ENCODE results near the gene MTLN.
"Not testable (repeated sequence)": the region's sequence is repeated elsewhere in the genome, so short reads cannot be mapped to it uniquely, and the experiment has no call there.

Gene MTLN, protein sequence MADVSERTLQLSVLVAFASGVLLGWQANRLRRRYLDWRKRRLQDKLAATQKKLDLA

DNA sequence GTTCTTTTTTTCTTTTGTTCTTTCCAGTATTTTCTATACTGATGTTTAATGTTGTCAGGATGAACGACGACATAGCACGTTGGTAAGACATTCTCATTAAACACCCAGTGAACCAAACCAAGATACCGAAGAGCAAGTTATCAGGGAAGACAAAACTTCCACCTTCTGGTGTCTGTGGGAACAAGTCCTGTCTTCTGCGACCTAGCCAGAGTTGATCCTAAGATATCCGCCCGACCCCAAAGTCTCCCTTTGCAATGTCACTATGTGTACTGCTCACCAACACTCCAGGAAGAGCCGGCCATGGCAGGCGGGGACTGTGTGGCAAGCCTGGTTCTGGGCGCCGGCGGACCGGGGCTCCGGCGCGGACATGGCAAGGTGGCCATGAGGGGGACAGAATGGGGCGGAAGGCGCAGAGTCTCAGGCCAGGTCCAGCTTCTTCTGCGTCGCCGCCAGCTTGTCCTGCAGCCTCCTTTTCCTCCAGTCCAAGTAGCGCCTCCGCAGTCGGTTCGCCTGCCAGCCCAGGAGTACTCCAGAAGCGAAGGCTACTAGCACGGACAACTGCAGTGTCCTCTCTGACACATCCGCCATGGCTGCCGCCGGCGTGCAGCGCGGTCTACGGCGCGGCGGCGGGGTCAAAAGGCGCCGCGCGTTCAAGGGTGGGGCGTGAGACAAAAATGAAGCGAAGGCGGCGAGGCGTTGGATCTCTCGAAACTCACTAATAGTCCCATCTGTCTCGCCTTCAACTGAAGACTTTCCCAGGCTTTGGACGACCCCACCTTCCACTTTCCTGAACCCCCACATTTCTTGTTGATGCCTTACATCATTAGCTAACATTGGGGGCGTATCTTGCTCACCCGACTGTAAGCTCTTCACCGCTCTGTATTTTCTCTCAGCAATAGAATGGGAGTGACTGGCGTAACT lies at the start of gene MTLN:
MTLN (minus strand) TSS at position 610 of the 921 bp plus-strand sequence; CDS start at position 588, 22 bp downstream.
- no peak for TF ChIP-seq JUND (IDR thresholded peaks at IDR 0.05; ENCODE audit: low read depth)
- in situ Hi-C loops (cut with HindIII; ENCODE audit: low pct_unique_long_range_greater_than_20kb, low sequenced_read_pairs) = no loop called here
- DNase-seq (ENCODE audit: low read depth in 1 of 2, low spot score in 1 of 2) = peak; percentile 31 to 66

DNA sequence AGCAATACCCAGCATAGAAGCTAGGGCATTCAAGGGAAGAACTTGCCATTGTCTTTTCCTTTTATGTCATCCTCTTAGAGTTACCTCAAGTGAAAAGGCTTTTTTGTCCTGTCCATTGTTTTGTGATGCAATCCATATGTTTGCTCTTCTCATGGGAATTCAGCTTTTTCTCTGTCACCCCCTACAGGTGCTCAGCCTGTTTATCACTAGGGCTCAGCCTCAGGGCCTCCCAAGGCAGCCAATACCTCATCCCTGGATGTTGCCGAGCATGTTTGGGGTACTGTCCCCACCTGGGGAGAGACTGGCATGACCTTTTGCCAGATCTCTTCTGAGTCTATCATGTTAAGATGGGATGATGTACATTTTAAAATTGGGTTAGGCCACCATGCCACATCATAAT lies 49.6 kb upstream of the MTLN start:
- DNase-seq (ENCODE audit: low read depth in 1 of 2, low spot score in 1 of 2); in situ Hi-C loops (cut with HindIII; ENCODE audit: low pct_unique_long_range_greater_than_20kb, low sequenced_read_pairs): not testable (repeated sequence)

DNA sequence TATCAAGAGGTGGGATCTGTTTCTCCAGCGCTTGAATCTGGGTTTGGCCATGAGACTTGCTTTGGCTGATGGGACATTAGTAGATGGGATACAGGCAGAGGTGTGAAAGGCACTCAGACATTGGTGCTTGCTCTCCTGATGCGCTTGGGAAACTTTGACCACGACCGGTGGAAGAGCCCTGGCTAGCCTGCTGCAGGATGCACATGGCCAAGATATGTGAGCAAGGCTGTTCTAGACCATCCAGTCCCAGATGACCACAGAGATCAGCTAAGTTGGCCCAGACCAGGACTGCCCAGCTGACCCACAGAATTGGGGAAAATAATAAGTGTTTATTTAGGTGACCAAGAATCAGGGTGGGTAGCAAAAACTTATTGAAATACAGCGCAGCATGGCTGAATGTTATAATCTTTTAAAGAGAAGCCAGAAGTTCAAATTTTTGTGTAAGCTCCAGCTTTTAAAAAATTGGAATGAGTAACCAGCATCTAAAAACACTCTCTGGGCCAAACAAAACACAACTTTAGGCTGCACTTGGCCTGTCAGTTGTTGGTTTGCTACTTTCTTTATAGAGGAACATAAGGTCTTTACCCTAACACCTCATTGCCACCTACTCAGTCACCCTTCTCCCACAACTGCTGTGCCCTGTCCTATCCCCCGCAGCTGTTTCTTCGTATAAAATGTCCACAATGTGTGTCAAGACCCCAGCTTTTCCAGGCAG lies 35.9 kb upstream of the MTLN start:
- in situ Hi-C loops (cut with HindIII; ENCODE audit: low pct_unique_long_range_greater_than_20kb, low sequenced_read_pairs); DNase-seq (ENCODE audit: low read depth in 1 of 2, low spot score in 1 of 2): not testable (repeated sequence)

DNA sequence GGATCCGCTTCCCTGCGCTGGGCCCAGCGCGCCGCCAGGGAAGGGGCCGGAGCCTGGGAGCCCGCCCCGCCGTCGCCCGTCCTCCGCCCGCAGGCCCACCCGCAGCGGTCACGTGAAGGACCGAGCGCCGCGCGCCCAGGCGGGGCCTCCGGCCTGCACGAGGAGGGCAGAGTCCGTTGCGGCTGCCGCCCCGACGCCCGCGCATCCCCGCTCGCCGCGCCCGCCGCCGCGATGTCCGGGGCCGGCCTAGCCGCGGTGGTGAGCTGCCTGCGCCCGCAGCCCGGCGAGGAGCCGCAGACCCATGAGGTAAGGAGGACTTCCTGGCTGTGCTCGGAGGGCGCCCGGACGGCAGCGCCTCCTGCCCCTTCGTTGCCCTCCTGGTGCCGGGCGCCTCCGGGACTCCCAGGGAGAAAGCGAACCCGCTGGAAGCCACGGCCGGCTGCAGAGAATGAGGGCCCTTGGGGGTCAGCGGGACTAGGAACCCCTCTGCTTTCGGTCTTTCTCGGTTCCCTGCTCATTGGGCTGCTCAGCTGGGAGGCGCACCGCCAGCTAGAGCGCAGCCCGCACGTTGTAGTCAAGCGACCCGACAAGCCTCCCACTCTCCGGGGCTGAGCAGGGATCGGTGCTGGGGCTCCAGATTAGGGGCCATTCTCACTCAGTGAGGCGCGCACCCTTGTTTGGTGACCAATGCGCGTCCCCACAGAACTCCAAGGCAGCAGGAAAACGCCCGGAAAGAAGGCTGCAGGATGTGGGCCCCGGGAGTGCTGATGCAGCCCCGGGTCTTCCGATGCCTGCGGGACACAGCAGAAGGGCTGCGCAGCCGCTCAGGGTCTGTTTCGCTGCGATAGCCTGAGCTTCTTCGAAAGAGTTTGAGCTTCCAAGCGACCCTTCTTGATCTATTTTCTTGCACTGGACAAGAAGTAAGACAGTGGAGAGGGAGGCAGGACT lies 33.4 kb upstream of the MTLN start:
- DNase-seq (ENCODE audit: low read depth in 1 of 2, low spot score in 1 of 2); in situ Hi-C loops (cut with HindIII; ENCODE audit: low pct_unique_long_range_greater_than_20kb, low sequenced_read_pairs): not testable (repeated sequence)

DNA sequence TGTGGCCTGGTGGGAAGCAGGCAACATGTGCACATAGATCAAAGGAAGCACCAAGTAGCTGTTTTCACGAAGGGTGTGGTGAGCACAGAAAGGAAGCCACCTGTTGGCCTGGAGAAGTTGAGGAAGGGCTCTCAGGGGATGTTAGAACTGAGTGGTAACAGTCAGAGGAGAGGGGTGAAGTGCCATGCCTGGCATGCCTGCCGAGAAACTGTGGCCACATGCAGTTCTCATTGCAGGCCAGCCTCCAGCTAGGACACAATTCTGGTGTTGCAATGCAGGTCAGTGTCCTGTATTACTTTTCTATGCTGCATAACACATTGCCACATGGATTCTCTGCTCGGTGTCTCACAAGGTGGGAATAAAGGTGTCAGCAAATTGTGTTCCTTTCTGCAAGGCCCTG lies 30.9 kb upstream of the MTLN start:
- DNase-seq (ENCODE audit: low read depth in 1 of 2, low spot score in 1 of 2); in situ Hi-C loops (cut with HindIII; ENCODE audit: low pct_unique_long_range_greater_than_20kb, low sequenced_read_pairs): not testable (repeated sequence)

DNA sequence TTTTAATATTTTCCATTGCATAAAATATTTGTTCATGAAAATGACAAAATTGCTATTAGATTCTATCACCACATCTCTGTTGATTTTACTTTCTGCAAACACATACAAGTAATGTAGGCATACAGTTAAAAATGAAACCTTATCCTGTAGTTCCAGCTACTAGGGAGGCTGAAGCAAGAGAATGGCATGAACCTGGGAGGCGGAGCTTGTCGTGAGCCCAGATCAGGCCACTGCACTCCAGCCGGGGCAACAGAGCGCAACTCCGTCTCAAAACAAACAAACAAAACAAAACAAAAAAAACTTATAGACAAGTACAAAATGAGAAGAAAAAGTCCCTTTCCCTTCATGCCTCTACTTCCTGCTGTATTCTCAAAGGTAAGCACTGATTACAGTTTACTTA lies 22.2 kb upstream of the MTLN start:
- in situ Hi-C loops (cut with HindIII; ENCODE audit: low pct_unique_long_range_greater_than_20kb, low sequenced_read_pairs); DNase-seq (ENCODE audit: low read depth in 1 of 2, low spot score in 1 of 2): not testable (repeated sequence)

DNA sequence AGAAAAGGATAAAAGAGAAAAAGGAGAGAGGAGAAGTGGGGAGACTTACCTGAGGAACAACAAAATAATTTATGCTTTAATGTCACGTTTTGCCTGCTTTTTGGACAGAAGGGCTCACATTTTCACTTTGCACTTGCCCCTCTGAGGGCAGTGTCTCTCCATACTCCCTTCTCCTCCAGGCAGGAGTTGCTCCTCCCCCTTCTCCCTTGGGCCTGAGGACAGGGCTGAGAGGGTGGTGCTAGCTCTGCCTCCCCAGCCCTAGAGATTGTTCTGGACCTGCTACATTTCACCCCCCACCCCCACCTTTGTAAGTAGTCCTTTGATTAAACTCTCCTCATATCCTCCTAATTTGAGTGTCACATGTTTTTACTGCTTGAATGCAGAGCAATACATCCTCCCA lies 17.5 kb upstream of the MTLN start:
- in situ Hi-C loops (cut with HindIII; ENCODE audit: low pct_unique_long_range_greater_than_20kb, low sequenced_read_pairs); DNase-seq (ENCODE audit: low read depth in 1 of 2, low spot score in 1 of 2): not testable (repeated sequence)

DNA sequence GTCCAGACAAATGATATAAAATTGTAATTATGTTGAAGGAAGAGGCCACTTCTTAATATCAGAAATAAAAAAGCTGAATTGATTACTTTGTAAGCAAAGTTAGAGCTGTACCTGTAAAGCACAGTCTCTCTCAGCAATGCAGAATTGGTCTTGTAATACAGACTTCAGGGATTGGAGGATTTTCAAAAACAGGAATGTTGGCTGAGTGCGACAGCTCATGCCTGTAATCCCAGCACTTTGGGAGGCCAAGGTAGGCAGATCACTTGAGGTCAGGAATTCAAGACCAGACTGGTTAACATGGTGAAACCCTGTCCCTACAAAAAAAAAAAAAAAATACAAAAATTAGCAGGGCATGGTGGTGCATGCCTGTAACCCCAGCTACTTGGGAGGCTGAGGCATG lies 10.3 kb upstream of the MTLN start:
- in situ Hi-C loops (cut with HindIII; ENCODE audit: low pct_unique_long_range_greater_than_20kb, low sequenced_read_pairs); DNase-seq (ENCODE audit: low read depth in 1 of 2, low spot score in 1 of 2): not testable (repeated sequence)

DNA sequence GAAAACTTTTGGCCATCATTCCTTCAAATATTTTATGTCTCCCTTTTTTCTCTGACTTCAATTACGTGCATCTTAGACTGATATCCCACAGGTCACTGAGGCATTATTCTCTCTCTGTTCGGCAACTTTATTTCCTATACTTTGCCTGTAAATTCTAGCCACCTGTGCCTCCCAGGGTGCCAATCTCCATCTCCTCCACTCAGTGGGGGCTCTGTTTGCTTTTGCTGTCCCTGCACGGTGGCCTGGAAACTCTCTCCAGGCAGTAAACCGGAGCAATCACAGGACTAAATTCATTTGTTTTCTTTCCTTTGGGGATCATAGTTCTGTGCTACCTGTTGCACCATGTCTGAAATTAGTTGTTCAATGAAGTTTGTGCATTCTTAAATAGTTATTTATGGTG lies 9.6 kb upstream of the MTLN start:
- no peak for DNase-seq (ENCODE audit: low read depth in 1 of 2, low spot score in 1 of 2)
- TF ChIP-seq JUND (IDR thresholded peaks at IDR 0.05; ENCODE audit: low read depth) = no peak
- in situ Hi-C loops (cut with HindIII; ENCODE audit: low pct_unique_long_range_greater_than_20kb, low sequenced_read_pairs) = no loop called here

DNA sequence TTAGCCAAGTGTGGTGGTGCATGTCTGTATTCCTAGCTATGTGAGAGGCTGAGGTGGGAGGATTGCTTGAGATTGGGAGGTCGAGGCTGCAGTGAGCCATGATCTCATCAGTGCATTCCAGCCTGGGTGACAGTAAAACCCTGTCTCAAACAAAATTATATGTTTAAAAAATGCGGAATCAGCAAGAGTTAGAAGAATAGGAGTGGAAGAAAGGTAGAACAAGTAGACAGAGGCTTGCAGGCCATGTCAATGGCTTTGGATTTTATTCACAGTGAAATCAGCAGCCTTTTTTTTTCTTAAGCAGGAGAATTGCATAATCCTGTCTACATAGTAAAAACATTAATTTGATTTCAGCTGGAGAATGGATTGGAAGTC lies 7.8 kb upstream of the MTLN start:
- no peak for DNase-seq (ENCODE audit: low read depth in 1 of 2, low spot score in 1 of 2)
- in situ Hi-C loops (cut with HindIII; ENCODE audit: low pct_unique_long_range_greater_than_20kb, low sequenced_read_pairs) = no loop called here
- no peak for TF ChIP-seq JUND (IDR thresholded peaks at IDR 0.05; ENCODE audit: low read depth)

DNA sequence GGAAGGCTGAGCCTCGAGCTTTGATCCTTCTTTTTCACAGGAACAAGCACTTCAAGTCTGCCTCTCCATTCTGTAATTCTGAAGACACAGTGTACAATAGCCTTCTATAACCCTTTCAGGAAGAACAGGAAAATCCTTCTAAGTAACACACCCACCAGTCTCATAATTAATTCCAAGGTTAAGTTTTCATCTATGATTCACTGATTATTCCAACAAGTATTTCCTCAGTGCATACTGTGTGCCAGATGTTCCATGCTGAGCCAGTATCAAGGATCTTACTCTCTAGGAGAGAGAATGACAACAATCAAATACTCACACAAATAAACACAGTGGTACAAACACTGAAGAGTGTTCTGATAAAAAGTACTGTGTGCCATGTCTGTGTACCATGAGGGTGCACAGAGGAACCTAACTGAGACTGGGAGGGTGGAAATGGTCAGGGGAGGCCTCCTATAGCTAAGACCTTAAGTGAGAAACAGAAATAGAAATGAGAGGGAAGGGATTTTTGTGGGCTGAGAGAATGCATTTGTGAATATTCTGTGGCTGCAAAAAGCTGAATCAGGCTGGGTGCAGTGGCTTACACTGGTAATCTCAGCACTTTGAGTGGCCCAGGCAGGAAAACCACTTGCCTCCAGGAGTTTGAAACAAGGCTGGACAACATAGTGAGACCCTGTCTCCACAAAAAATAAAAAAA lies 7.3 kb upstream of the MTLN start:
- no peak for TF ChIP-seq JUND (IDR thresholded peaks at IDR 0.05; ENCODE audit: low read depth)
- in situ Hi-C loops (cut with HindIII; ENCODE audit: low pct_unique_long_range_greater_than_20kb, low sequenced_read_pairs) = no loop called here
- no peak for DNase-seq (ENCODE audit: low read depth in 1 of 2, low spot score in 1 of 2)

DNA sequence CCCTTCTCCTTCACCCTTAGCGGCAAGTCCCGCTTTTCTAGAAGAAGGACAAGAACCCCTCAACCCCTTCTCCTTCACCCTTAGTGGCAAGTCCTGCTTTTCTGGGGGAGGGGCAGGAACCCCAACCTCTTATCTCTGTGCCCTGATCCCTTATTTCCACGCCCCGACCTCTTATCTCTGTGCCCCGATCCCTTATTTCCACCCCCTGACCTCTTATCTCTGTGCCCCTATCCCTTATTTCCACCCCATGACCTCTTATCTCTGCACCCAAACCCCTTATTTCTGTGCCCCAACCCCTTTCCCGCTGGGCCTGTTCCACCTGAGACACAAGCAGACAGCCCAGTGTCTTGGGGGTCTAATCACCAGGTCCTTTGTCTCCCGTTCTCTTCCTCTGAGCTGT lies 6.5 kb upstream of the MTLN start:
- in situ Hi-C loops (cut with HindIII; ENCODE audit: low pct_unique_long_range_greater_than_20kb, low sequenced_read_pairs); DNase-seq (ENCODE audit: low read depth in 1 of 2, low spot score in 1 of 2): not testable (repeated sequence)
